Astrocyte of the cerebellum (primary cell): ENCODE results near the gene FERMT2.
A peak's percentile ranks its signal among the peaks of the same experiment; 100 is the strongest.

Source experiments
- DNase-seq: peaks from one replicate; pipeline ENCODE4 v3.0.0-alpha.2; 2011; ENCODE audit warnings: low read depth
- H3K4me3 ChIP-seq: 2 replicates; pipeline ENCODE4 v1.5.1; 2011; ENCODE audit warnings: mild to moderate bottlenecking, low read depth, low read length, moderate library complexity
- CTCF ChIP-seq: IDR thresholded peaks from 2 replicates; pipeline ENCODE4 v1.5.1; 2012; ENCODE audit warnings: low read length, low read depth, moderate library complexity, mild to moderate bottlenecking; ENCODE audit errors: missing control alignments
- in situ Hi-C: cut with HindIII; loops from 2 replicates; pipeline ENCODE4 v1.10.0; 2017; ENCODE audit warnings: low sequenced_read_pairs

The FERMT2 gene

DNA sequence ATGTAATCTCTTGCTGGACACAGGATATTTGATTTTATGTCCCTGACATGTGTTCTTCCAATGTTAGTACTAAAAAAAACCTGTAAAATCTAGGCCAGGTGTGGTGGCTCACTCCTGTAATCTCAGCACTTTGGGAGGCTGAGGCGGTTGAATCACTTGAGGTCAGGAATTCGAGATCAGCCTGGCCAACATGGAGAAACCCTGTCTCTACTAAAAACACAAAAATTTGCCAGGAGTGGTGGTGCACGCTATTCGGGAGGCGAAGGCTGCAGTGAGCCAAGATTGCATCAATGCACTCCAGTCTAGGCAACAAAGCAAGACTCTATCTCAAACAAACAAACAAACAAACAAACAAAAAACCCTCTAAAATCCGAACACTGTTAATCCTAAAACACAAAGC lies 68.0 kb downstream of the FERMT2 start:
- no peak overlapping the region for H3K4me3 ChIP-seq
- in situ Hi-C loops = no loop called here
- DNase-seq = no peak
- TF ChIP-seq CTCF = no peak

GRCh38 chr14:52879958-52880357 lies 70.9 kb downstream of the FERMT2 start:
- DNase-seq = peak; percentile 48
- no peak for TF ChIP-seq CTCF
- in situ Hi-C loops = no loop called here
- H3K4me3 ChIP-seq = no peak overlapping the region

- no peak for TF ChIP-seq CTCF
- in situ Hi-C loops = no loop called here
- no peak for DNase-seq
- H3K4me3 ChIP-seq = no peak overlapping the region
These were observed 71.9 kb downstream of the FERMT2 start for GRCh38 chr14:52878946-52879345.

DNA sequence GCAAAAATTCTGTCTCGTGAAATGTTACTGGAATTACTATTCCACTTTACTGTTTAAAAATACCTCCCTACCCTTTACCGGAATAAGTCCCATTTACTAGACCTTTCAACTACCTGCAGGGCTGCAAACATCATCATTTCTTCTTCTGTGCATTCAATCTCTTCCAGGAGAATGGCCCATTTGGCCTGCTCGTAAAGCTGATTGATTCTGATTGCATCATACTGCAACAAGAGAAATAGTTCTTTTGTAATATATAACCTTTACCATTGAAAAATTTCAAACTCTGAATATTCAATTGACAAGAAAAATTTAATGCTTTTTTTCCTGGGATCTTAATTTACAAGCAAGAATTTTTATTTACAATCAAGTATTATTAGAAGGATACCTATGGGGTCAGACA lies 72.4 kb downstream of the FERMT2 start:
- no peak overlapping the region for H3K4me3 ChIP-seq
- no peak for DNase-seq
- TF ChIP-seq CTCF = no peak
- in situ Hi-C loops = no loop called here

- in situ Hi-C loops = no loop called here
- no peak for TF ChIP-seq CTCF
- DNase-seq = peak; percentile 26
- H3K4me3 ChIP-seq = no peak overlapping the region
These were observed 73.2 kb downstream of the FERMT2 start for GRCh38 chr14:52877628-52878027.

DNA sequence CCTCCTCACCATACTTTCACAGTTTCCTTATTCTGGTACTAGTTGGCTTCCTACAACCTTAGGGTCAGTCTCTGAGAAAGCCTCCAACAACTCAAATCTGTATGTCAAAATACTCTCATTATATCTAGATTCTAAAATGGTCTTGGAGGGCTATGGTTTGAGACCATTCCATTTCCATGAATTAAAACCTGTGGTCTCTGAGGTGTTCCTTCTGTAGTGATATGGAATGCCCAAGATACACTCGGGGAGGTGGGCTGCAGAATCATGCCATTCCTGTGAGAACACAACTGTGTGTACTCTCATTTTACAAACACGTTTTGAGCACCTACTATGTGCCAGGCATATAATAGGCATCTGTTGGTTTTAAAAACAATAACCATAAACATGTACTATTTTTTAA lies 74.0 kb downstream of the FERMT2 start:
- H3K4me3 ChIP-seq = no peak overlapping the region
- in situ Hi-C loops = no loop called here
- TF ChIP-seq CTCF = no peak
- DNase-seq = no peak

- in situ Hi-C loops = no loop called here
- DNase-seq = no peak
- no peak for TF ChIP-seq CTCF
- H3K4me3 ChIP-seq = no peak overlapping the region
These were observed 74.5 kb downstream of the FERMT2 start for GRCh38 chr14:52876311-52876710.
